ENCODE measurements around the gene TRIM56. TPM values are rescaled to one million over a fixed set of nuclear protein-coding genes. Genes with fewer than 3 reads are reported as not detected.

TRIM56 gene
- total and polyA plus RNA-seq, 9 of the 15 experiments (the other 6 are each of a cell fraction or from before 2014, with no cell fraction given), result 2.0 to 29.7 (median 11.6) TPM

- in situ Hi-C loops (cut with MboI), result no loop called here
- CTCF ChIA-PET (ENCODE audit: low intra/inter-chr PET ratio), result no interaction called here
- 55% methylated on average over 8 of the region's 10 CpGs for WGBS (ENCODE audit: insufficient coverage, low coverage, missing lambda C conversion rate)
Measured at GRCh38 chr7:101116898-101117297, 31.6 kb downstream of the TRIM56 start.

More at GRCh38 chr7:101116898-101117297, 31.6 kb downstream of the TRIM56 start:
- peak overlapping the region in 1 of 2 experiments; percentile 75; a peak in 1 of 4 replicates for H3K9ac ChIP-seq (ENCODE audit: insufficient read depth in 1 of 2, low read depth in 2 of 2, low read length in 2 of 2)
- POLR2A ChIA-PET, result interaction anchor here (0.7 to 1.5 kb wide), 3 partner anchors 11 to 20 kb away, joined by 3 to 6 read pairs (median 3); no protein-coding TSS in a partner anchor
- H3K4me3 ChIP-seq, result no peak overlapping the region
- H3K27ac ChIP-seq (ENCODE audit: extremely low read depth, low read depth, low read length), result no peak overlapping the region
- no peaks in the 10 kb centered on the region for H4K20me1 ChIP-seq (replicated peaks; ENCODE audit: control insufficient read depth, insufficient read depth, low read length)
- TF ChIP-seq ELF1 (tag; IDR thresholded peaks at IDR 0.05) (no peak), SOX6 (IDR thresholded peaks at IDR 0.05) (no peak), THRAP3 (IDR thresholded peaks at IDR 0.05; ENCODE audit: borderline replicate concordance) (no peak), RNF2 (IDR thresholded peaks at IDR 0.05) (no peak), ZNF696 (CRISPR knock-in tag; conservative IDR thresholded peaks at IDR 0.05) (no peak), STAT5A (IDR thresholded peaks at IDR 0.05; ENCODE audit: borderline replicate concordance, low read length) (no peak)
- TF ChIP-seq, protein P1, sequence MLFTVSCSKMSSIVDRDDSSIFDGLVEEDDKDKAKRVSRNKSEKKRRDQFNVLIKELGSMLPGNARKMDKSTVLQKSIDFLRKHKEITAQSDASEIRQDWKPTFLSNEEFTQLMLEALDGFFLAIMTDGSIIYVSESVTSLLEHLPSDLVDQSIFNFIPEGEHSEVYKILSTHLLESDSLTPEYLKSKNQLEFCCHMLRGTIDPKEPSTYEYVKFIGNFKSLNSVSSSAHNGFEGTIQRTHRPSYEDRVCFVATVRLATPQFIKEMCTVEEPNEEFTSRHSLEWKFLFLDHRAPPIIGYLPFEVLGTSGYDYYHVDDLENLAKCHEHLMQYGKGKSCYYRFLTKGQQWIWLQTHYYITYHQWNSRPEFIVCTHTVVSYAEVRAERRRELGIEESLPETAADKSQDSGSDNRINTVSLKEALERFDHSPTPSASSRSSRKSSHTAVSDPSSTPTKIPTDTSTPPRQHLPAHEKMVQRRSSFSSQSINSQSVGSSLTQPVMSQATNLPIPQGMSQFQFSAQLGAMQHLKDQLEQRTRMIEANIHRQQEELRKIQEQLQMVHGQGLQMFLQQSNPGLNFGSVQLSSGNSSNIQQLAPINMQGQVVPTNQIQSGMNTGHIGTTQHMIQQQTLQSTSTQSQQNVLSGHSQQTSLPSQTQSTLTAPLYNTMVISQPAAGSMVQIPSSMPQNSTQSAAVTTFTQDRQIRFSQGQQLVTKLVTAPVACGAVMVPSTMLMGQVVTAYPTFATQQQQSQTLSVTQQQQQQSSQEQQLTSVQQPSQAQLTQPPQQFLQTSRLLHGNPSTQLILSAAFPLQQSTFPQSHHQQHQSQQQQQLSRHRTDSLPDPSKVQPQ (CRISPR knock-in tag; IDR thresholded peaks at IDR 0.05; ENCODE audit: borderline replicate concordance), result no peak
- no TSS peak for BruUV-seq (replicated peaks)
- no peak for DNase-seq (ENCODE audit: extremely low read depth in 1 of 4, low spot score in 3 of 4)
- intact Hi-C loops (cut with micrococcal nuclease), result no loop called here
- no peaks in the 10 kb centered on the region for H3K36me3 ChIP-seq (ENCODE audit: control insufficient read depth, insufficient read depth, low read length)
- H3K79me2 ChIP-seq (ENCODE audit: control insufficient read depth, insufficient read depth, low read length), result no peaks in the 10 kb centered on the region
- H3K9me3 ChIP-seq (replicated peaks; ENCODE audit: control insufficient read depth, insufficient read depth, low read depth, low read length), result no peaks in the 10 kb centered on the region
- FAIRE-seq, result no peak
- H3K9me1 ChIP-seq (ENCODE audit: control insufficient read depth, insufficient read depth, low read length), result no peaks in the 10 kb centered on the region
- ATAC-seq, result no peak
- H3K4me1 ChIP-seq (replicated peaks in 1 of 2; ENCODE audit: control insufficient read depth in 2 of 2, insufficient read depth in 2 of 2, low read length in 2 of 2), result peaks cover 2 to 15% of the 10 kb centered on the region in 2 experiments; a peak in 4 of 5 replicates
- no peaks in the 10 kb centered on the region for H3K27me3 ChIP-seq (ENCODE audit: control insufficient read depth in 2 of 2, insufficient read depth in 2 of 2, low read length in 2 of 2)
- H3K4me2 ChIP-seq (ENCODE audit: insufficient read depth, low read length), result no peak overlapping the region
- H2AFZ ChIP-seq (ENCODE audit: low read depth, low read length), result no peak overlapping the region

Data from K562 (cell line).